ENCODE measurements around the gene CINP.

CINP gene

DNA sequence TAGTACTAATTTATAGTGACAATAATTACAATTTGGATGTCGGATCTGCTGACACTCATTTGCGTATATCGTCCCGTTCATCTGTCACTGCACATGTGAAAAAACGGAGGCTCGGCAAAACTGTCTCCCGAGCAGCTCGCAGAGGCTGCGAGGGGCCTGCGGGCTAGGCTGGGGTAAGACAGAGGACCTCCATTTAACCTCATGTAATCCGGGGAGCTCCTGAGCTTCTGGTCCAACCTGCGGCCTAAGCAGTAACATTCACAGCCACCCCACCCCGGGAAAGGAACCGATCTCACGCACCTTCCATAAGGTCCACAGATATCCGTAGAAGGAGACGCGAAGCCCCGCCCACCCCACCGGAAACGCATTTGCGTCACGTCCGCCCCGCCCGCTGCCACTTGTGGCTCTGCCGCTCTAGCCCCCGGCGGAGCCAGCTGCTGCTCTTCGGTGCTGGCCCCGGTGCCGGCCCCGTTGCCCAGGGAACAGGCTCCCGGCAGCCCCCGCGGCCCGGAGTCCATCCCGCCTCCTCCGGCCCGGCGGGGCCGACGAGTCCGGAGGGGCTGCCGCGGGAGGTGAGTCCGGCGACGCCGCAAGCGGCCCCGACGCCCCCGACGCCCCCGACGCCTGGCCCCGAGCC lies at the start of gene CINP, which contains the start of gene TECPR2:
CINP (minus strand) TSS at position 346 of the 637 bp plus-strand sequence; CDS start at position 307, 39 bp downstream.
TECPR2 (plus strand) TSS at position 397 of the 637 bp plus-strand sequence. CDS start 13,781 bp downstream, outside the sequence.
- DNase-seq (ENCODE audit: low spot score): peak; percentile 98

- DNase-seq (ENCODE audit: low spot score): no peak
These were observed 46.0 kb upstream of the CINP start for GRCh38 chr14:102408724-102409123.

DNA sequence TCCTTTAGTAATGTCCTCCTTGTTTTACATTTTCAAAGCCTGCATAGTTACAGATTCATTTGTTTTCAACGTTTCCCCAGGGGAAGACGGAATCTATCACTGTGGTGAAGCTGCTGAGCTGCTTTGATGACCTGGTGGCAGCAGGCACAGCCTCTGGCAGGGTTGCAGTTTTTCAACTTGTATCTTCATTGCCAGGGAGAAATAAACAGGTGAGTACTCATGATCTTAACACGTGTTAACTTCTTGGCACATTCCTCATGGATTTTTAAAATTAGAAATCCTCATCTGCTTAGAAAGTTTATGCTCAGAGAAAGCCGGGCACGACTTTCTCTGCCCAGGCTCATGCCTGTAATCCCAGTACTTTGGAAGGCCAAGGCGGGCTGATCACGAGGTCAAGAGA lies 44.6 kb upstream of the CINP start:
- no peak for DNase-seq (ENCODE audit: low spot score)

GRCh38 chr14:102403028-102403427 lies 40.3 kb upstream of the CINP start:
- DNase-seq (ENCODE audit: low spot score): no peak

GRCh38 chr14:102396521-102396920 lies 33.8 kb upstream of the CINP start:
- DNase-seq (ENCODE audit: low spot score): no peak

DNA sequence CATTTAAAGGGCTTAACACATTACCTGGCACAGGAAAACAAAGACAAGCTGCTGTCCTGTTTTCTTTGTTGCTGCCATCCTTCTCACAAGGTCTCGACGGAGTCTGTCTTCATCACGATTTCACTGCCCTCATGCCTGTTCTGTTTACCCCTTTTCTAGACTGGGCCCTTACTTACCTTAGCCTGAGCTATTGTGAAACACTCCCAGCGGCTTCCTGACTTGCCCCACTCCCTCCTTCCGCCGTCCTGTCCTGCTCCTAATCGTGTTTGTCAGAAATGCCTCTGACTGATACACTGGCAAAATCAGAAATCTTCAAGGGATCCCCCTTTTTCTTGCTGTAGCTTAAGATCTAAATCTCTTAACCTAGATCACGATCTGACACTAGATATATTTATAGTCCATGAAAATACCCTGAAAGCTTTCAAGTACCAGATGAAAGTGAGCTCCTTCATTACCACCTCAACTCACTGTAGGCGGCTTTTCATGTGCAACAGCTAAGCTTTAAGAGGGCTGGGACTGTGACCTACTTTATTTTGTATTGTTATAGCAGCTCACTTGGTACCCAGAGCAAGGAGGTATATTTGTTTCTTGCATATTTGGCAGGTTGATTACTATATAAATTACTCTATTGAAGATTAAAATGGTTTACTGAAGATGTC lies 32.2 kb upstream of the CINP start:
- DNase-seq (ENCODE audit: low spot score): no peak

GRCh38 chr14:102392506-102392905 lies 29.8 kb upstream of the CINP start:
- DNase-seq (ENCODE audit: low spot score): no peak

DNA sequence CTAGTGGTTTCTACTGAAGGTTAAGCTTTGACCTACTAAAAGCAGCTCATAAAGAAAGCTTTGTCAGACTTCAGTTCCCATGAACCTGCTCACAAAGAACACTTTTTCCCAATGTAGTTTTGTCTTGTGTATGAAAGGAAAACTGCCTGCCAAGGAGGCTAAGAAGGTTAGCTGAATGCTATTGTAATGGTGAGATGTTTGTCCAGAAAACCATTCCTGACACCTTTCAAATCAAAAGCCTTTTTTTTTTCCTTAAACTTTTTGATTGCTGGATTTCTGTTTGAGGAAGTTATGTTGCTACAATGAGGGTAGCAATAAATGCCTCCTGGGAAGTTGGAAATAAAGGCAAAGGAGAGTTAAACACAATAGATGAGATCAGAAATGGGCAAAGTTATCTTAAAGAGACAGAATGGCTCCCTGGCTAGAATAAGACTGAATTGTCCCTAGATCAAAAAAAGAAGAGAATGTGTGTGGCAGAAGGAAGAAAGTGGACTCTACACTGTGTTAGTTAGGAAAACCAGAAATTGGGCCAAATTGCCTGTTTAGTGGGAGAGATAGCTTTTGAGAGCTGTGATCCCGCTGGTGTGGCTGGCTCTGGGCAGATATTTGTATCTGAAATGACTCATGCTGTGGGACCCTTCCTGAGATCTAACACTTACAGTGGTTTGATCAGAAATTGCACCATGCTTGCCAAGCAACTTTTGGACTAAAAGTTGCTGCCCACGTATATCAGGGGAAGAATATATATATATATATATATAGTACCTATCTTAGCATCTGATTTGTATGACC lies 27.6 kb upstream of the CINP start:
- no peak for DNase-seq (ENCODE audit: low spot score)

GRCh38 chr14:102389246-102389645 lies 26.6 kb upstream of the CINP start:
- no peak for DNase-seq (ENCODE audit: low spot score)

- DNase-seq (ENCODE audit: low spot score): no peak
These were observed 24.4 kb upstream of the CINP start for GRCh38 chr14:102387086-102387485.

- DNase-seq (ENCODE audit: low spot score): no peak
These were observed 16.1 kb upstream of the CINP start for GRCh38 chr14:102378830-102379229.

GRCh38 chr14:102377696-102378095 lies 15.0 kb upstream of the CINP start:
- DNase-seq (ENCODE audit: low spot score): no peak

GRCh38 chr14:102375119-102375518 lies 12.4 kb upstream of the CINP start:
- no peak for DNase-seq (ENCODE audit: low spot score)

- no peak for DNase-seq (ENCODE audit: low spot score)
These were observed 11.6 kb upstream of the CINP start for GRCh38 chr14:102374264-102374663.

- no peak for DNase-seq (ENCODE audit: low spot score)
These were observed 10.4 kb upstream of the CINP start for GRCh38 chr14:102373110-102373509.

DNA sequence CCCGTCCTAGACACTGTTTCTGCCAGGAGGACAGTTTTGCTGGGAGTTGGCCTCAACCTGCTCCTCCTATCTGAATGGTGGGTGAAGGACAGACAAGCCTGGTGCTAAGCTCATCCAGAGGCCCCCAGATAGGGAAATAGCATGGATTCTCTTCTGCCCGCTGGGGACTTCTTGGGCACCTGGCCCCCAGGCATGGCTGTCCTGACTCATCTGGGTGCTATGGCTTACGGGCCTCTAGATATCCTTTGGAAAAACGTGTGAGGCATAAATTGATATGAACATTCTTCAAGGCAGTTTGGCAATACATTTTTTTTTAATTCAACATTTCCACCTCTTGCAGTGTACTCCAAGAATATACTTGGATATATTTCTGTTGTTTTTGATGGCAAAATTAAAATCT lies 8.7 kb upstream of the CINP start:
- DNase-seq (ENCODE audit: low spot score): no peak

DNA sequence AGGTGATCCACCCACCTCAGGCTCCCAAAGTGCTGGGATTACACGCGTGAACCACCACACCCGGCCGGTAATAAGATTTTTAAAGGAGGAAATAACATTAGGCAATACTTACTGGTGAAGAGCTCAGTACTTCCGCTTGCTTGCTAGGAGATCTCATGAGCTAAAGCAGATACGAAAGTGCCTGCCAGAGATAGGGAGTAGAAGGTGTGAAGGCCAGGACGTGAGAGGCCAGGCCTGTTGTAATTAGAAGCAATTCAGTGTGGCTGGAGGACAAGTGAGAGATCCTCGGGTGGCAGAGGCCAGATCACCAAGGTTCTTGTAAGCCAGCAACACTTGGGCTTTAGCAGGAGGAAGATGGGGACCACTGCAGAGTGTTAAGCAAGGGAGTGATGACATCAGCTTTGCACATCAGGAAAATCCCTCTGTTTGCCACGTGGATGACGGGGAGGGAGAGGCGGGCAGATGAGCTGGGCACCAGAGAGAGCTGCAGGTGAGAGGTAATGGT lies 7.7 kb upstream of the CINP start:
- DNase-seq (ENCODE audit: low spot score): no peak

GRCh38 chr14:102363182-102363943 lies 673 bp upstream of the CINP start:
- no peak for DNase-seq (ENCODE audit: low spot score)

- no peak for DNase-seq (ENCODE audit: low spot score)
These were observed 606 bp downstream of the CINP start for GRCh38 chr14:102362084-102362483.

GRCh38 chr14:102360388-102360787 lies 2.3 kb downstream of the CINP start:
- no peak for DNase-seq (ENCODE audit: low spot score)

GRCh38 chr14:102359341-102359740 lies 3.3 kb downstream of the CINP start:
- DNase-seq (ENCODE audit: low spot score): no peak

- no peak for DNase-seq (ENCODE audit: low spot score)
These were observed 6.4 kb downstream of the CINP start for GRCh38 chr14:102356280-102356679.
